Eye (tissue), 1 donor: Measurements from ENCODE around the gene AQP12A.
"Not testable (repeated sequence)": the region's sequence is repeated elsewhere in the genome, so short reads cannot be mapped to it uniquely, and the experiment has no call there.

Experiments
- DNase-seq: peaks from one replicate; pipeline ENCODE4 v3.0.0-alpha.2; 2015

Gene AQP12A

GRCh38 chr2:240691631-240692420, at the start of gene AQP12A:
Gene AQP12A, plus strand, starts transcription at chr2:240691866. Its CDS starts 48 bp downstream, at chr2:240691914.
- DNase-seq, result not testable (repeated sequence)

GRCh38 chr2:240642061-240642805, 49.4 kb upstream of the AQP12A start:
- no peak for DNase-seq

GRCh38 chr2:240642806-240643092, 48.9 kb upstream of the AQP12A start:
- no peak for DNase-seq

GRCh38 chr2:240643093-240643810, 48.4 kb upstream of the AQP12A start:
- no peak for DNase-seq

GRCh38 chr2:240643811-240644150, 47.9 kb upstream of the AQP12A start:
- DNase-seq, result no peak

- peak; percentile 45 for DNase-seq
These were observed 47.5 kb upstream of the AQP12A start for GRCh38 chr2:240644171-240644651.

- no peak for DNase-seq
These were observed 46.8 kb upstream of the AQP12A start for GRCh38 chr2:240644859-240645301.

- DNase-seq, result no peak
These were observed 46.3 kb upstream of the AQP12A start for GRCh38 chr2:240645346-240645745.

GRCh38 chr2:240645801-240646175, 45.9 kb upstream of the AQP12A start:
- no peak for DNase-seq

GRCh38 chr2:240646176-240646899, 45.3 kb upstream of the AQP12A start:
- DNase-seq, result no peak

GRCh38 chr2:240646900-240647502, 44.7 kb upstream of the AQP12A start:
- DNase-seq, result no peak

GRCh38 chr2:240647503-240648154, 44.0 kb upstream of the AQP12A start:
- DNase-seq, result no peak

GRCh38 chr2:240648155-240648649, 43.5 kb upstream of the AQP12A start:
- no peak for DNase-seq

- DNase-seq, result peak; percentile 35
These were observed 42.9 kb upstream of the AQP12A start for GRCh38 chr2:240648650-240649275.

GRCh38 chr2:240649331-240649730, 42.3 kb upstream of the AQP12A start:
- no peak for DNase-seq

GRCh38 chr2:240650254-240650965, 41.3 kb upstream of the AQP12A start:
- no peak for DNase-seq

GRCh38 chr2:240651185-240651584, 40.5 kb upstream of the AQP12A start:
- DNase-seq, result no peak

- no peak for DNase-seq
These were observed 35.5 kb upstream of the AQP12A start for GRCh38 chr2:240655931-240656886.

GRCh38 chr2:240659883-240660282, 31.8 kb upstream of the AQP12A start:
- DNase-seq, result not testable (repeated sequence)
